ENCODE measurements around the gene SSTR5. TPM values are rescaled to one million over a fixed set of nuclear protein-coding genes. Genes with fewer than 3 reads are reported as not detected.

SSTR5 gene
- total RNA-seq, 1 experiment from 2014 or later, result not detected

DNA sequence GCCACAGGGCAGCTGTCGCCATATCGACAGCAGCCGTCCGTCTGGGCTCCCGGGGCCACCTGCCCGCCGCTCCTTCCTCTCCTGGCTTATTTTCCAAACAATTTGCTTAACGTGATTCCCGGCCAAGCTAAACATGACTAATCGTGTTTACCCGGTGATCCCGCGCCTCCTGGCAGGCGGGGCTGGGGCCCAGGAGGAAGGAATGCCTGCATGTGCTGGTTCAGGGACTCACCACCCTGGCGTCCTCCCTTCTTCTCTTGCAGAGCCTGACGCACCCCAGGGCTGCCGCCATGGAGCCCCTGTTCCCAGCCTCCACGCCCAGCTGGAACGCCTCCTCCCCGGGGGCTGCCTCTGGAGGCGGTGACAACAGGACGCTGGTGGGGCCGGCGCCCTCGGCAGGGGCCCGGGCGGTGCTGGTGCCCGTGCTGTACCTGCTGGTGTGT, 6.1 kb downstream of the SSTR5 start:
- Mint-ChIP-seq H3K4me3 (ENCODE audit: low read depth, unreplicated experiment) (no peak overlapping the region), H3K27ac (ENCODE audit: unreplicated experiment) (no peak overlapping the region), H3K27me3 (ENCODE audit: unreplicated experiment) (peaks cover 99% of the 10 kb centered on the region), H3K4me1 (ENCODE audit: low read depth, unreplicated experiment) (peaks cover 29% of the 10 kb centered on the region), H3K36me3 (ENCODE audit: insufficient read depth, unreplicated experiment) (peaks cover 3% of the 10 kb centered on the region), H3K9me3 (ENCODE audit: low read depth, unreplicated experiment) (no peaks in the 10 kb centered on the region)
- intact Hi-C loops (cut with micrococcal nuclease; ENCODE audit: unreplicated experiment), result no loop called here
- DNase-seq, result peak; percentile 80
- BruUV-seq (replicated peaks), result no TSS peak
- CTCF ChIA-PET, result interaction anchor here (1.0 to 1.2 kb wide), 2 partner anchors 18 to 21 kb away, joined by 3 to 6 read pairs; no protein-coding TSS in a partner anchor
- TF ChIP-seq CTCF (IDR thresholded peaks at IDR 0.05; ENCODE audit: unreplicated experiment), result no peak

- H3K4me3 Mint-ChIP-seq (ENCODE audit: low read depth, unreplicated experiment), result no peak overlapping the region
- intact Hi-C loops (cut with micrococcal nuclease; ENCODE audit: unreplicated experiment), result no loop called here
- H3K36me3 Mint-ChIP-seq (ENCODE audit: insufficient read depth, unreplicated experiment), result peaks cover 3% of the 10 kb centered on the region
- H3K9me3 Mint-ChIP-seq (ENCODE audit: low read depth, unreplicated experiment), result no peaks in the 10 kb centered on the region
- no peak for DNase-seq
- peaks cover 29% of the 10 kb centered on the region for H3K4me1 Mint-ChIP-seq (ENCODE audit: low read depth, unreplicated experiment)
- no peak overlapping the region for H3K27ac Mint-ChIP-seq (ENCODE audit: unreplicated experiment)
- H3K27me3 Mint-ChIP-seq (ENCODE audit: unreplicated experiment), result peaks cover 99% of the 10 kb centered on the region
- no TSS peak for BruUV-seq (replicated peaks)
- no peak for TF ChIP-seq CTCF (IDR thresholded peaks at IDR 0.05; ENCODE audit: unreplicated experiment)
- CTCF ChIA-PET, result no interaction called here
Observed at GRCh38 chr16:1079341-1079740, 6.8 kb downstream of the SSTR5 start.

- intact Hi-C loops (cut with micrococcal nuclease; ENCODE audit: unreplicated experiment), result no loop called here
- CTCF ChIA-PET, result no interaction called here
- DNase-seq, result no peak
- H3K4me1 Mint-ChIP-seq (ENCODE audit: low read depth, unreplicated experiment), result peaks cover 29% of the 10 kb centered on the region
- H3K9me3 Mint-ChIP-seq (ENCODE audit: low read depth, unreplicated experiment), result no peaks in the 10 kb centered on the region
- BruUV-seq (replicated peaks), result no TSS peak
- H3K4me3 Mint-ChIP-seq (ENCODE audit: low read depth, unreplicated experiment), result no peak overlapping the region
- TF ChIP-seq CTCF (IDR thresholded peaks at IDR 0.05; ENCODE audit: unreplicated experiment), result no peak
- H3K27ac Mint-ChIP-seq (ENCODE audit: unreplicated experiment), result no peak overlapping the region
- H3K27me3 Mint-ChIP-seq (ENCODE audit: unreplicated experiment), result peaks cover 99% of the 10 kb centered on the region
- peaks cover 3% of the 10 kb centered on the region for H3K36me3 Mint-ChIP-seq (ENCODE audit: insufficient read depth, unreplicated experiment)
Observed at GRCh38 chr16:1079786-1080525, 7.4 kb downstream of the SSTR5 start.

DNA sequence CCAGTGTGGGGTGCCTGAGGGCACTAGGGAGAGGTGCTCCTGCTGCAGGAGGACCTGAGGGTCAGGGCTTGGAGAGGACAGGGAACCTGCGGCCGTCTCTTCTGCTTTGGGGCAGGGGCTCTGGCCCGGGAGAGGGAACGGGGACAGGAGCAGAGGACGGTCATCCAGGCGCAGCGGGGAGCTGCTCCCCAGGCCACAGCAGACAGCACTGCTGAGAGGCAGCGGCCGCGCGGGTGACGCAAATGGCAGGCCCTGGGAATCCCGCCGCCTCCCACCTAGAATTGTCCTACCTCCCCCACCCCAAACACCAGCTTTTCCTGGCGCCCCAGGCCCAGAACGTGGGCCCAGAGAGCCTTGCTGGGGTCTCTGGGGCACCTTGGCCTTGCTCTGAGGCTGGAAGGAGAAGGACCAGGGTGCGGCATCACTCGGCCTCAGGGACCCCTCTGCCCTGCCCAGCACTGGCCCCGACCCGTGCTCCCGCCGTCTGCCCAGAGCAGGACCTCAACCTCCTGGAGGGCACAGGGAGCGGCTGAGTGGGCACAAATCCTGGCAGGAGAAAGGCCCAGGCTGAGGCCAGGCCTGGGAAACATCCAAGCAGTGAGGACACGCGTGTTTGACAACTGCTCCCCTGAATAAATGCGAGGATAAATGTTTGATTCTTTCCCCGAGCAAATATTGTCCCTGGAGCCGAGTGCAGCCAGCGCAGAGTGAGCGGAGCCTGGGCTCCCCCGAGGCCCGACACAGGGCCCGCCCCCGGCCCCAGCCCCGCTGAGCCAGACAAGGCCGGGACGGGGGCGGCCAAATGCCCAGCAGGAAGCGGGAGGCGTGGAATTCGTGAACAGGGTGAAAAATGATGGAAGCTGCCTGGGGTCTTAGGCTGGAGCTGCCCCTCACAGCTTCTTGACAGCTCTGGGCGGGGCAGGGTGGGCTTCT, 8.5 kb downstream of the SSTR5 start:
- H3K36me3 Mint-ChIP-seq (ENCODE audit: insufficient read depth, unreplicated experiment), result peaks cover 3% of the 10 kb centered on the region
- no peak for TF ChIP-seq CTCF (IDR thresholded peaks at IDR 0.05; ENCODE audit: unreplicated experiment)
- peaks cover 99% of the 10 kb centered on the region for H3K27me3 Mint-ChIP-seq (ENCODE audit: unreplicated experiment)
- CTCF ChIA-PET, result interaction anchor here (0.6 kb wide), 1 partner anchor 10 kb away, joined by 3 read pairs; no protein-coding TSS in a partner anchor
- H3K9me3 Mint-ChIP-seq (ENCODE audit: low read depth, unreplicated experiment), result peaks cover 7% of the 10 kb centered on the region
- BruUV-seq (replicated peaks), result no TSS peak
- DNase-seq, result no peak
- no peak overlapping the region for H3K27ac Mint-ChIP-seq (ENCODE audit: unreplicated experiment)
- intact Hi-C loops (cut with micrococcal nuclease; ENCODE audit: unreplicated experiment), result no loop called here
- H3K4me1 Mint-ChIP-seq (ENCODE audit: low read depth, unreplicated experiment), result peaks cover 29% of the 10 kb centered on the region
- H3K4me3 Mint-ChIP-seq (ENCODE audit: low read depth, unreplicated experiment), result no peak overlapping the region
